ENCODE measurements around the gene CCDC110. TPM values are rescaled to one million over a fixed set of nuclear protein-coding genes. Genes with fewer than 3 reads are reported as not detected.

The CCDC110 gene
- total RNA-seq, 1 experiment from 2014 or later, result 2.1 TPM

DNA sequence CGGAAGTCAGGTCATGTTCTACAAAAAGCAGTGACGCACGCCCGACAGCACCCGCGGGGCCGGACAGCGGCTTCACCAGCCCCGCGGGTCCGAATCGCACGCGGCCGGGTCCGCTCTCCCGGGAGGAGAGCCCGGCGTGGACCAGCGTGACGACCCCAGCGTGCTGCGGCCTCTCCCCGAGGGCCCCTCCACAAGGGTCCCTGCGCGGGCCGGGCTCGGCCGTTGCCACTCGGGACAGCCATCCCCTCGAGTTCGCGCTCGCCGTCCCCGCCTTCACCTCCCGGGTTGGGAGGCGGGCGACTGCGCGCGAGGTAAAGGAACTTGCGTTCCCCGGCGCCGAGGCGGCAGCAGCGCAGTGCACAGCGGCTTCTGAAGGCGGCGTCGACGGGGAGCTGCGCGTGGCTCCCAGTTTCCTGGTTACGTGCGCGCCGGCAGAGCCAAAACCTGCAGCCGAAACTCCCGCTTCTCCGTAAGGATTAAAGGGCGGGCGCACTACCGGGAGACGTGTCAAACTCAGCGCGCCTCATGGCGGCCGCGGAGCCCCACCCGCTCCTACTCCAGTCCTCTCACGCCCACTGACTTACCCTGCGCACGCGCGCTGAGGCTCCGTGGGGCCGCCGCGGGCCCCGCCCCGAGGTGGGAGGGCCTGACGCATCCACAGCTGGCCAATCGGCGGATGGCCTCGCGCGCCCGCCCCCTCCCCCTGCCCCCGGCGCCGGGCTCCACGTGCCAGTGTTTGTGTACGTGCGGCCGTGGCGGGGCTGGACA lies 75.4 kb downstream of the CCDC110 start (continued):
- TF ChIP-seq NFATC4 (CRISPR knock-in tag; IDR thresholded peaks at IDR 0.05) (no peak), ZNF423 (CRISPR knock-in tag; IDR thresholded peaks at IDR 0.05) (no peak), MYBL2 (CRISPR knock-in tag; IDR thresholded peaks at IDR 0.05) (peak; percentile 54; the same call in 1 of the 2 replicates), IRF2 (CRISPR knock-in tag; IDR thresholded peaks at IDR 0.05; ENCODE audit: borderline replicate concordance, low read depth) (no peak), ELF4 (CRISPR knock-in tag; IDR thresholded peaks at IDR 0.05; ENCODE audit: low read depth) (peak; percentile 28; the same call in 1 of the 2 replicates), NFE2L1 (CRISPR knock-in tag; IDR thresholded peaks at IDR 0.05) (peak; percentile 85; the same call in 1 of the 2 replicates), MXD4 (CRISPR knock-in tag; IDR thresholded peaks at IDR 0.05; ENCODE audit: borderline replicate concordance) (no peak), FOXJ3 (CRISPR knock-in tag; IDR thresholded peaks at IDR 0.05; ENCODE audit: borderline replicate concordance) (no peak), ETV6 (CRISPR knock-in tag; IDR thresholded peaks at IDR 0.05) (peak; percentile 69), TP53 (CRISPR knock-in tag; IDR thresholded peaks at IDR 0.05) (peak; percentile 73; the same call in 1 of the 2 replicates), ZBTB21 (CRISPR knock-in tag; IDR thresholded peaks at IDR 0.05; ENCODE audit: borderline replicate concordance) (peak; percentile 97), ZNF121 (CRISPR knock-in tag; IDR thresholded peaks at IDR 0.05) (no peak), TEAD1 (CRISPR knock-in tag; IDR thresholded peaks at IDR 0.05) (peak; percentile 71; the same call in 1 of the 2 replicates), JUN (CRISPR knock-in tag; IDR thresholded peaks at IDR 0.05) (no peak), PRRX2 (CRISPR knock-in tag; IDR thresholded peaks at IDR 0.05) (no peak), ZNF219 (CRISPR knock-in tag; IDR thresholded peaks at IDR 0.05; ENCODE audit: borderline replicate concordance) (peak; percentile 59; the same call in 1 of the 2 replicates)
- TF ChIP-seq, protein P1, sequence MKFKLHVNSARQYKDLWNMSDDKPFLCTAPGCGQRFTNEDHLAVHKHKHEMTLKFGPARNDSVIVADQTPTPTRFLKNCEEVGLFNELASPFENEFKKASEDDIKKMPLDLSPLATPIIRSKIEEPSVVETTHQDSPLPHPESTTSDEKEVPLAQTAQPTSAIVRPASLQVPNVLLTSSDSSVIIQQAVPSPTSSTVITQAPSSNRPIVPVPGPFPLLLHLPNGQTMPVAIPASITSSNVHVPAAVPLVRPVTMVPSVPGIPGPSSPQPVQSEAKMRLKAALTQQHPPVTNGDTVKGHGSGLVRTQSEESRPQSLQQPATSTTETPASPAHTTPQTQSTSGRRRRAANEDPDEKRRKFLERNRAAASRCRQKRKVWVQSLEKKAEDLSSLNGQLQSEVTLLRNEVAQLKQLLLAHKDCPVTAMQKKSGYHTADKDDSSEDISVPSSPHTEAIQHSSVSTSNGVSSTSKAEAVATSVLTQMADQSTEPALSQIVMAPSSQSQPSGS (CRISPR knock-in tag; IDR thresholded peaks at IDR 0.05; ENCODE audit: borderline replicate concordance, low read depth), result no peak
- TF ChIP-seq, protein P2, sequence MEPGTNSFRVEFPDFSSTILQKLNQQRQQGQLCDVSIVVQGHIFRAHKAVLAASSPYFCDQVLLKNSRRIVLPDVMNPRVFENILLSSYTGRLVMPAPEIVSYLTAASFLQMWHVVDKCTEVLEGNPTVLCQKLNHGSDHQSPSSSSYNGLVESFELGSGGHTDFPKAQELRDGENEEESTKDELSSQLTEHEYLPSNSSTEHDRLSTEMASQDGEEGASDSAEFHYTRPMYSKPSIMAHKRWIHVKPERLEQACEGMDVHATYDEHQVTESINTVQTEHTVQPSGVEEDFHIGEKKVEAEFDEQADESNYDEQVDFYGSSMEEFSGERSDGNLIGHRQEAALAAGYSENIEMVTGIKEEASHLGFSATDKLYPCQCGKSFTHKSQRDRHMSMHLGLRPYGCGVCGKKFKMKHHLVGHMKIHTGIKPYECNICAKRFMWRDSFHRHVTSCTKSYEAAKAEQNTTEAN (CRISPR knock-in tag; IDR thresholded peaks at IDR 0.05), result 0 out of 2 replicates have a peak, but pooled peaks have one; percentile 57
- TF ChIP-seq, protein P3, sequence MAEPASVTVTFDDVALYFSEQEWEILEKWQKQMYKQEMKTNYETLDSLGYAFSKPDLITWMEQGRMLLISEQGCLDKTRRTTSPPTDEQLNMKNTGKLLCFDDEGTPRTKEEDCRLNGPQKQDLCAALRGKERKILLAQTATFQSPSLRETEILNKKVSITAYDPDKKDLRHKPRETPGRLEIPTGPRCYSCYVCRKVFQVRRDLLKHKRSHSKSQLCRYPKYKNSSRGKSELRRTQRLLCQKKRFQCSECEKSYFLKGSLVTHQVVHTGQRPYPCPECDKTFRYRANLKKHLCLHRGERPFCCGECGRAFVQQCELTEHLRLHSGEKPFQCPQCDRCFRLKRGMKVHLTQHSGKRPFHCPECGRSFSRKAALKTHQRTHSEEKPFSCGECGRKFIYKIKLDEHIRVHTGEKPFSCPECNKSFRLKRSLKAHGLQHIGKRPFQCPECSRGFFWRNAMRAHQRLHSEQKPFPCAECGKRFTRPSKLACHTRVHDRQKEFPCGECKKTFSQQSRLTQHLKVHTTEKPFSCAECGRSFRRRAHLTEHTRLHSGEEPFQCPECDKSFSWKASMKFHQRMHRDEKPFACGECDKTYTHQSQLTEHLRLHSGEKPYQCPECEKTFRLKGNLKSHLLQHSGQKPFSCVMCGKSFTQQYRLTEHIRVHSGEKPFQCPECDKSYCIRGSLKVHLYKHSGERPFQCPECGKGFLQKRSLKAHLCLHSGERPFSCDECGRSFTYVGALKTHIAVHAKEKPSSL (CRISPR knock-in tag; conservative IDR thresholded peaks at IDR 0.05), result no peak
- TF ChIP-seq, protein P4, sequence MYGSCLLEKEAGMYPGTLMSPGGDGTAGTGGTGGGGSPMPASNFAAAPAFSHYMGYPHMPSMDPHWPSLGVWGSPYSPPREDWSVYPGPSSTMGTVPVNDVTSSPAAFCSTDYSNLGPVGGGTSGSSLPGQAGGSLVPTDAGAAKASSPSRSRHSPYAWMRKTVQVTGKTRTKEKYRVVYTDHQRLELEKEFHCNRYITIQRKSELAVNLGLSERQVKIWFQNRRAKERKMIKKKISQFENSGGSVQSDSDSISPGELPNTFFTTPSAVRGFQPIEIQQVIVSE (CRISPR knock-in tag; IDR thresholded peaks at IDR 0.05; ENCODE audit: borderline replicate concordance), result no peak
- TF ChIP-seq, protein P5, sequence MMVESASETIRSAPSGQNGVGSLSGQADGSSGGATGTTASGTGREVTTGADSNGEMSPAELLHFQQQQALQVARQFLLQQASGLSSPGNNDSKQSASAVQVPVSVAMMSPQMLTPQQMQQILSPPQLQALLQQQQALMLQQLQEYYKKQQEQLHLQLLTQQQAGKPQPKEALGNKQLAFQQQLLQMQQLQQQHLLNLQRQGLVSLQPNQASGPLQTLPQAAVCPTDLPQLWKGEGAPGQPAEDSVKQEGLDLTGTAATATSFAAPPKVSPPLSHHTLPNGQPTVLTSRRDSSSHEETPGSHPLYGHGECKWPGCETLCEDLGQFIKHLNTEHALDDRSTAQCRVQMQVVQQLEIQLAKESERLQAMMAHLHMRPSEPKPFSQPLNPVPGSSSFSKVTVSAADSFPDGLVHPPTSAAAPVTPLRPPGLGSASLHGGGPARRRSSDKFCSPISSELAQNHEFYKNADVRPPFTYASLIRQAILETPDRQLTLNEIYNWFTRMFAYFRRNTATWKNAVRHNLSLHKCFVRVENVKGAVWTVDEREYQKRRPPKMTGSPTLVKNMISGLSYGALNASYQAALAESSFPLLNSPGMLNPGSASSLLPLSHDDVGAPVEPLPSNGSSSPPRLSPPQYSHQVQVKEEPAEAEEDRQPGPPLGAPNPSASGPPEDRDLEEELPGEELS (CRISPR knock-in tag; IDR thresholded peaks at IDR 0.05), result 0 out of 2 replicates have a peak, but pooled peaks have one; percentile 2
- TF ChIP-seq, protein P6, sequence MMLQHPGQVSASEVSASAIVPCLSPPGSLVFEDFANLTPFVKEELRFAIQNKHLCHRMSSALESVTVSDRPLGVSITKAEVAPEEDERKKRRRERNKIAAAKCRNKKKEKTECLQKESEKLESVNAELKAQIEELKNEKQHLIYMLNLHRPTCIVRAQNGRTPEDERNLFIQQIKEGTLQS (CRISPR knock-in tag; conservative IDR thresholded peaks at IDR 0.05), result no peak
- TF ChIP-seq, protein P7, sequence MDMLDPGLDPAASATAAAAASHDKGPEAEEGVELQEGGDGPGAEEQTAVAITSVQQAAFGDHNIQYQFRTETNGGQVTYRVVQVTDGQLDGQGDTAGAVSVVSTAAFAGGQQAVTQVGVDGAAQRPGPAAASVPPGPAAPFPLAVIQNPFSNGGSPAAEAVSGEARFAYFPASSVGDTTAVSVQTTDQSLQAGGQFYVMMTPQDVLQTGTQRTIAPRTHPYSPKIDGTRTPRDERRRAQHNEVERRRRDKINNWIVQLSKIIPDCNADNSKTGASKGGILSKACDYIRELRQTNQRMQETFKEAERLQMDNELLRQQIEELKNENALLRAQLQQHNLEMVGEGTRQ (CRISPR knock-in tag; IDR thresholded peaks at IDR 0.05), result peak; percentile 61
- TF ChIP-seq, protein P8, sequence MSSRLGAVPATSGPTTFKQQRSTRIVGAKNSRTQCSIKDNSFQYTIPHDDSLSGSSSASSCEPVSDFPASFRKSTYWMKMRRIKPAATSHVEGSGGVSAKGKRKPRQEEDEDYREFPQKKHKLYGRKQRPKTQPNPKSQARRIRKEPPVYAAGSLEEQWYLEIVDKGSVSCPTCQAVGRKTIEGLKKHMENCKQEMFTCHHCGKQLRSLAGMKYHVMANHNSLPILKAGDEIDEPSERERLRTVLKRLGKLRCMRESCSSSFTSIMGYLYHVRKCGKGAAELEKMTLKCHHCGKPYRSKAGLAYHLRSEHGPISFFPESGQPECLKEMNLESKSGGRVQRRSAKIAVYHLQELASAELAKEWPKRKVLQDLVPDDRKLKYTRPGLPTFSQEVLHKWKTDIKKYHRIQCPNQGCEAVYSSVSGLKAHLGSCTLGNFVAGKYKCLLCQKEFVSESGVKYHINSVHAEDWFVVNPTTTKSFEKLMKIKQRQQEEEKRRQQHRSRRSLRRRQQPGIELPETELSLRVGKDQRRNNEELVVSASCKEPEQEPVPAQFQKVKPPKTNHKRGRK (CRISPR knock-in tag; IDR thresholded peaks at IDR 0.05; ENCODE audit: borderline replicate concordance), result no peak
- TF ChIP-seq, protein P9, sequence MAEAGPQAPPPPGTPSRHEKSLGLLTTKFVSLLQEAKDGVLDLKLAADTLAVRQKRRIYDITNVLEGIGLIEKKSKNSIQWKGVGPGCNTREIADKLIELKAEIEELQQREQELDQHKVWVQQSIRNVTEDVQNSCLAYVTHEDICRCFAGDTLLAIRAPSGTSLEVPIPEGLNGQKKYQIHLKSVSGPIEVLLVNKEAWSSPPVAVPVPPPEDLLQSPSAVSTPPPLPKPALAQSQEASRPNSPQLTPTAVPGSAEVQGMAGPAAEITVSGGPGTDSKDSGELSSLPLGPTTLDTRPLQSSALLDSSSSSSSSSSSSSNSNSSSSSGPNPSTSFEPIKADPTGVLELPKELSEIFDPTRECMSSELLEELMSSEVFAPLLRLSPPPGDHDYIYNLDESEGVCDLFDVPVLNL (CRISPR knock-in tag; IDR thresholded peaks at IDR 0.05; ENCODE audit: borderline replicate concordance, low read depth), result no peak
